Parathyroid adenoma (tissue), 2 donors: ENCODE results near the gene SLC25A40.
"Not testable (repeated sequence)": the region's sequence is repeated elsewhere in the genome, so short reads cannot be mapped to it uniquely, and the experiment has no call there.

Source experiments
- H2AFZ ChIP-seq: fragments of 300-600 bp; sonication (generic); one replicate; pipeline ENCODE4 v1.7.0; 2017; ENCODE audit warnings: antibody characterized with exemption, mild to moderate bottlenecking
- H3K27ac ChIP-seq: fragments of 300-600 bp; sonication (generic); one replicate; pipeline ENCODE4 v1.7.0; 2017
- H3K27me3 ChIP-seq: fragments of 300-600 bp; sonication (generic); one replicate; pipeline ENCODE4 v1.7.0; 2017; ENCODE audit warnings: low read length; ENCODE audit not compliant: control insufficient read depth, insufficient read depth
- H3K36me3 ChIP-seq: fragments of 300-600 bp; sonication (generic); one replicate; pipeline ENCODE4 v1.7.0; 2017; ENCODE audit warnings: low read length; ENCODE audit not compliant: control insufficient read depth, insufficient read depth
- H3K4me1 ChIP-seq: fragments of 300-600 bp; sonication (generic); one replicate; pipeline ENCODE4 v1.7.0; 2017; ENCODE audit warnings: control low read depth
- H3K4me2 ChIP-seq: fragments of 300-600 bp; sonication (generic); one replicate; pipeline ENCODE4 v1.7.0; 2017; ENCODE audit warnings: low read length
- H3K4me3 ChIP-seq: fragments of 300-600 bp; sonication (generic); one replicate; pipeline ENCODE4 v1.7.0; 2017; ENCODE audit warnings: low read depth, low read length
- H3K79me2 ChIP-seq: fragments of 300-600 bp; sonication (generic); one replicate; pipeline ENCODE4 v1.7.0; 2017; ENCODE audit warnings: control low read depth
- H3K9ac ChIP-seq: fragments of 300-600 bp; sonication (generic); one replicate; pipeline ENCODE4 v1.7.0; 2017; ENCODE audit warnings: mild to moderate bottlenecking
- H3K9me3 ChIP-seq: fragments of 300-600 bp; sonication (generic); one replicate; pipeline ENCODE4 v1.7.0; 2017; ENCODE audit warnings: low read length; ENCODE audit not compliant: control insufficient read depth
- CTCF ChIP-seq: fragments of 300-600 bp; sonication (generic); IDR thresholded peaks from one replicate; pipeline ENCODE4 v1.7.0; 2017; ENCODE audit warnings: antibody characterized with exemption, mild to moderate bottlenecking
- donor health status: primary hyperparathyroidism.

Gene SLC25A40

GRCh38 chr7:87876869-87877234 is 692 bp upstream of the SLC25A40 start:
- Histone ChIP-seq H3K9me3 (no peaks in the 10 kb centered on the region), H3K27me3 (no peaks in the 10 kb centered on the region), H3K79me2 (peaks cover 15% of the 10 kb centered on the region), H3K27ac (peak overlapping the region; percentile 76), H2AFZ (peak overlapping the region; percentile 96), H3K4me1 (no peaks in the 10 kb centered on the region), H3K4me3 (peak overlapping the region; percentile 82), H3K36me3 (no peaks in the 10 kb centered on the region), H3K4me2 (peak overlapping the region; percentile 87), H3K9ac (peak overlapping the region; percentile 21)
- no peak for TF ChIP-seq CTCF

- Histone ChIP-seq H3K27ac (peak overlapping the region; percentile 76), H3K4me2 (peak overlapping the region; percentile 87), H3K36me3 (no peaks in the 10 kb centered on the region), H3K79me2 (peaks cover 11% of the 10 kb centered on the region), H3K9ac (peak overlapping the region; percentile 59), H2AFZ (peak overlapping the region; percentile 96), H3K4me3 (peak overlapping the region; percentile 82), H3K27me3 (no peaks in the 10 kb centered on the region), H3K4me1 (no peaks in the 10 kb centered on the region), H3K9me3 (no peaks in the 10 kb centered on the region)
- no peak for TF ChIP-seq CTCF
Observed at GRCh38 chr7:87875151-87876039, 765 bp downstream of the SLC25A40 start.

- H3K27ac ChIP-seq: no peak overlapping the region
- H3K4me1 ChIP-seq: no peaks in the 10 kb centered on the region
- no peaks in the 10 kb centered on the region for H3K9me3 ChIP-seq
- peaks cover 8% of the 10 kb centered on the region for H3K79me2 ChIP-seq
- no peaks in the 10 kb centered on the region for H3K36me3 ChIP-seq
- no peak overlapping the region for H2AFZ ChIP-seq
- H3K4me3 ChIP-seq: no peak overlapping the region
- no peak for TF ChIP-seq CTCF
- H3K9ac ChIP-seq: no peak overlapping the region
- no peaks in the 10 kb centered on the region for H3K27me3 ChIP-seq
- no peak overlapping the region for H3K4me2 ChIP-seq
Observed at GRCh38 chr7:87874066-87874465, 2.1 kb downstream of the SLC25A40 start.

GRCh38 chr7:87873328-87873727 is 2.8 kb downstream of the SLC25A40 start:
- H3K4me2 ChIP-seq, H3K4me1 ChIP-seq, H3K9me3 ChIP-seq, H3K36me3 ChIP-seq, H3K27ac ChIP-seq, H3K4me3 ChIP-seq, H3K9ac ChIP-seq, H2AFZ ChIP-seq, H3K27me3 ChIP-seq: not testable (repeated sequence)
- peaks cover 10% of the 10 kb centered on the region for H3K79me2 ChIP-seq

- no peak overlapping the region for H3K4me2 ChIP-seq
- no peak overlapping the region for H3K4me3 ChIP-seq
- H3K27ac ChIP-seq: no peak overlapping the region
- peaks cover 9% of the 10 kb centered on the region for H3K79me2 ChIP-seq
- no peaks in the 10 kb centered on the region for H3K9me3 ChIP-seq
- H3K9ac ChIP-seq: no peak overlapping the region
- H3K27me3 ChIP-seq: no peaks in the 10 kb centered on the region
- H3K36me3 ChIP-seq: no peaks in the 10 kb centered on the region
- H3K4me1 ChIP-seq: no peaks in the 10 kb centered on the region
- no peak for TF ChIP-seq CTCF
- H2AFZ ChIP-seq: no peak overlapping the region
Observed at GRCh38 chr7:87872346-87872745, 3.8 kb downstream of the SLC25A40 start.
